ENCODE data around the gene PCDHGA7. TPM values are rescaled to one million over a fixed set of nuclear protein-coding genes. Genes with fewer than 3 reads are reported as not detected.
"Not testable (repeated sequence)": the region's sequence is repeated elsewhere in the genome, so short reads cannot be mapped to it uniquely, and the experiment has no call there.

Gene PCDHGA7
- total RNA-seq, 1 donor from 2014 or later = 4.2 TPM

GRCh38 chr5:141417494-141418172, 35.1 kb downstream of the PCDHGA7 start, which contains the start of gene PCDHGB7:
Gene PCDHGB7, plus strand, starts transcription at chr5:141417677. Its CDS starts 183 bp downstream, at chr5:141417860.
- peak in 2 of 3 experiments; percentile 34 to 50 for TF ChIP-seq CTCF (IDR thresholded peaks at IDR 0.05)
- not testable (repeated sequence) for H3K27me3 ChIP-seq, H3K27ac ChIP-seq, H3K4me1 ChIP-seq, H3K36me3 ChIP-seq
- Histone ChIP-seq H3K4me3 (peak within 1 kb of the TSS; percentile 40 to 54), H3K9me3 (peaks cover 98 to 100% of the 10 kb centered on the region in 2 donors)
- intact Hi-C loops (cut with DNase I) = loop anchor here (5.0 kb wide), 1 partner anchor 145 kb away; no protein-coding TSS in a partner anchor
- peak in 1 of 2 donors; percentile 84 for DNase-seq (ENCODE audit: low spot score in 2 of 2)

- Histone ChIP-seq H3K4me1 (no peaks in the 10 kb centered on the region), H3K27ac (no peak overlapping the region), H3K4me3 (peak overlapping the region in 1 of 2 donors; percentile 40), H3K27me3 (no peaks in the 10 kb centered on the region), H3K36me3 (peaks cover 0 to 3% of the 10 kb centered on the region in 2 donors), H3K9me3 (peaks cover 96 to 100% of the 10 kb centered on the region in 2 donors)
- intact Hi-C loops (cut with DNase I) = loop anchor here (5.0 kb wide), 1 partner anchor 143 kb away; no protein-coding TSS in a partner anchor
- TF ChIP-seq CTCF (IDR thresholded peaks at IDR 0.05) = no peak
- DNase-seq (ENCODE audit: low spot score in 2 of 2) = no peak
These were observed 36.7 kb downstream of the PCDHGA7 start for GRCh38 chr5:141419074-141419880.

- H3K27ac ChIP-seq = no peak within 1 kb of the TSS
- peaks cover 1 to 3% of the 10 kb centered on the region in 2 donors for H3K36me3 ChIP-seq
- H3K27me3 ChIP-seq = no peaks in the 10 kb centered on the region
- intact Hi-C loops (cut with DNase I) = loop anchor here (5.0 kb wide), 1 partner anchor 106 kb away; no protein-coding TSS in a partner anchor
- peaks cover 97 to 100% of the 10 kb centered on the region in 2 donors for H3K9me3 ChIP-seq
- H3K4me3 ChIP-seq = peak within 1 kb of the TSS; percentile 40 to 44
- no peak for DNase-seq (ENCODE audit: low spot score in 2 of 2)
- TF ChIP-seq CTCF (IDR thresholded peaks at IDR 0.05) = peak in 1 of 3 experiments; percentile 26
- H3K4me1 ChIP-seq = no peaks in the 10 kb centered on the region
These were observed 38.4 kb downstream of the PCDHGA7 start, which contains the start of gene PCDHGA11 for GRCh38 chr5:141420855-141421488. Gene PCDHGA11, plus strand, starts transcription at chr5:141421051. Its CDS starts 177 bp downstream, at chr5:141421228.

- no peaks in the 10 kb centered on the region for H3K27me3 ChIP-seq
- no peak for TF ChIP-seq CTCF (IDR thresholded peaks at IDR 0.05)
- H3K36me3 ChIP-seq = peaks cover 3% of the 10 kb centered on the region in 2 donors
- no peaks in the 10 kb centered on the region for H3K4me1 ChIP-seq
- peaks cover 97 to 100% of the 10 kb centered on the region in 2 donors for H3K9me3 ChIP-seq
- DNase-seq (ENCODE audit: low spot score in 2 of 2) = no peak
- peak overlapping the region; percentile 32 to 44 for H3K4me3 ChIP-seq
- intact Hi-C loops (cut with DNase I) = loop anchor here (5.0 kb wide), 1 partner anchor 106 kb away; no protein-coding TSS in a partner anchor
- H3K27ac ChIP-seq = no peak overlapping the region
These were observed 38.9 kb downstream of the PCDHGA7 start for GRCh38 chr5:141421489-141421855.

GRCh38 chr5:141422742-141423291, 40.3 kb downstream of the PCDHGA7 start:
- Histone ChIP-seq H3K9me3 (peaks cover 97 to 100% of the 10 kb centered on the region in 2 donors), H3K4me3 (no peak overlapping the region)
- intact Hi-C loops (cut with DNase I) = loop anchor here (5.0 kb wide), 1 partner anchor 104 kb away; no protein-coding TSS in a partner anchor

More at GRCh38 chr5:141422742-141423291, 40.3 kb downstream of the PCDHGA7 start:
- no peaks in the 10 kb centered on the region for H3K4me1 ChIP-seq
- H3K36me3 ChIP-seq = peaks cover 3% of the 10 kb centered on the region in 2 donors
- no peak for DNase-seq (ENCODE audit: low spot score in 2 of 2)
- no peaks in the 10 kb centered on the region for H3K27me3 ChIP-seq
- TF ChIP-seq CTCF (IDR thresholded peaks at IDR 0.05) = no peak
- H3K27ac ChIP-seq = no peak overlapping the region

All from ascending aorta (tissue), 2 donors.